Ovary (tissue), 3 donors: ENCODE data around the gene TPO.

ENCODE experiments used
- EP300 ChIP-seq: sonication (generic); formaldehyde crosslinking; IDR thresholded peaks from one replicate; pipeline ENCODE4 v1.6.1; 2017; ENCODE audit warnings: antibody characterized with exemption
- POLR2A ChIP-seq: fragments of 450-650 bp; IDR thresholded peaks from one replicate; pipeline ENCODE4 v1.6.1; 2017; ENCODE audit warnings: antibody characterized with exemption, mild to moderate bottlenecking, moderate library complexity
- TF ChIP-seq, protein P1 (sequence below), 3 donors: fragments of 450-650 bp in 2 of 3; fragments of 200-600 bp in 1 of 3; IDR thresholded peaks; one replicate each; pipeline versions ENCODE4 v1.5.1 to v1.8.0; 2016 to 2022; ENCODE audit warnings: antibody characterized with exemption in 3 of 3, mild to moderate bottlenecking in 1 of 3
- donor health status: DM: no; HTN: no; CAD: no.

DNA sequence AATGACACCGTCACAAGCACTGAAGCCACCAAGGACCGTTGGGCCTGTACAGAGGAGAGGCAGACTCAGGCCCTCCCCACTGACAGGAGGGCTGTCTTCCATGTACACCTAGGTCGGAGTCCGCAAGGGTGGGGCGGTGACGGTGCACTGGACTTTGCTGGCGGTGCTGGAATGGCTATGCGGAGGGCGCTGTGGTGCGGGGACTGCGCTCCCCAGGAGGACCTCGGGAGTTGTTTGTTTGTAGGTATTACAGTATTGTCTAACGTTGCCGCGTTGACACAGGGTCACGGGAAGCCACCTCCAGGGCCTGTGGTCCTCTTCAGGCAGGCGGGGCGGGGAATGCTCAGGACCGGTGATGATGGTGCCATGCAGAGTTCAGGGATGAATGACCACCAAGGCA is 126.2 kb downstream of the TPO start:
- TF ChIP-seq, protein P1, sequence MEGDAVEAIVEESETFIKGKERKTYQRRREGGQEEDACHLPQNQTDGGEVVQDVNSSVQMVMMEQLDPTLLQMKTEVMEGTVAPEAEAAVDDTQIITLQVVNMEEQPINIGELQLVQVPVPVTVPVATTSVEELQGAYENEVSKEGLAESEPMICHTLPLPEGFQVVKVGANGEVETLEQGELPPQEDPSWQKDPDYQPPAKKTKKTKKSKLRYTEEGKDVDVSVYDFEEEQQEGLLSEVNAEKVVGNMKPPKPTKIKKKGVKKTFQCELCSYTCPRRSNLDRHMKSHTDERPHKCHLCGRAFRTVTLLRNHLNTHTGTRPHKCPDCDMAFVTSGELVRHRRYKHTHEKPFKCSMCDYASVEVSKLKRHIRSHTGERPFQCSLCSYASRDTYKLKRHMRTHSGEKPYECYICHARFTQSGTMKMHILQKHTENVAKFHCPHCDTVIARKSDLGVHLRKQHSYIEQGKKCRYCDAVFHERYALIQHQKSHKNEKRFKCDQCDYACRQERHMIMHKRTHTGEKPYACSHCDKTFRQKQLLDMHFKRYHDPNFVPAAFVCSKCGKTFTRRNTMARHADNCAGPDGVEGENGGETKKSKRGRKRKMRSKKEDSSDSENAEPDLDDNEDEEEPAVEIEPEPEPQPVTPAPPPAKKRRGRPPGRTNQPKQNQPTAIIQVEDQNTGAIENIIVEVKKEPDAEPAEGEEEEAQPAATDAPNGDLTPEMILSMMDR (IDR thresholded peaks at IDR 0.05), result no peak
- TF ChIP-seq POLR2A, result no peak
- no peak for TF ChIP-seq EP300
